Femur (tissue), 1 donor: ENCODE results near the gene SUSD5.
A peak's percentile ranks its signal among the peaks of the same experiment; 100 is the strongest.
"Not testable (repeated sequence)": the region's sequence is repeated elsewhere in the genome, so short reads cannot be mapped to it uniquely, and the experiment has no call there.

Source experiments
- DNase-seq: peaks from one replicate; pipeline ENCODE4 v3.0.0-alpha.2; 2017

SUSD5 gene

GRCh38 chr3:33187368-33187634 is 31.3 kb downstream of the SUSD5 start:
- no peak for DNase-seq

GRCh38 chr3:33186524-33187367 is 31.9 kb downstream of the SUSD5 start:
- no peak for DNase-seq

- DNase-seq, result no peak
These were observed 33.7 kb downstream of the SUSD5 start for GRCh38 chr3:33184863-33185262.

GRCh38 chr3:33181641-33182040 is 37.0 kb downstream of the SUSD5 start:
- not testable (repeated sequence) for DNase-seq

GRCh38 chr3:33181229-33181628 is 37.4 kb downstream of the SUSD5 start:
- DNase-seq, result no peak

GRCh38 chr3:33179132-33179531 is 39.5 kb downstream of the SUSD5 start:
- DNase-seq, result no peak

- no peak for DNase-seq
These were observed 43.7 kb downstream of the SUSD5 start for GRCh38 chr3:33174711-33175414.

GRCh38 chr3:33174095-33174494 is 44.5 kb downstream of the SUSD5 start:
- no peak for DNase-seq

GRCh38 chr3:33173672-33174071 is 44.9 kb downstream of the SUSD5 start:
- no peak for DNase-seq

- DNase-seq, result no peak
These were observed 45.5 kb downstream of the SUSD5 start for GRCh38 chr3:33173103-33173502.

GRCh38 chr3:33171580-33171979 is 47.0 kb downstream of the SUSD5 start:
- DNase-seq, result no peak

GRCh38 chr3:33170531-33170930 is 48.1 kb downstream of the SUSD5 start:
- no peak for DNase-seq

- DNase-seq, result no peak
These were observed 50.8 kb downstream of the SUSD5 start for GRCh38 chr3:33167716-33168336.

GRCh38 chr3:33167284-33167683 is 51.3 kb downstream of the SUSD5 start:
- no peak for DNase-seq

- no peak for DNase-seq
These were observed 52.5 kb downstream of the SUSD5 start for GRCh38 chr3:33166095-33166494.

- no peak for DNase-seq
These were observed 53.2 kb downstream of the SUSD5 start for GRCh38 chr3:33165372-33165771.

- not testable (repeated sequence) for DNase-seq
These were observed 56.0 kb downstream of the SUSD5 start for GRCh38 chr3:33162621-33163020.

GRCh38 chr3:33159981-33160380 is 58.6 kb downstream of the SUSD5 start:
- DNase-seq, result no peak

GRCh38 chr3:33159234-33159633 is 59.4 kb downstream of the SUSD5 start:
- DNase-seq, result no peak

GRCh38 chr3:33155301-33155700 is 63.3 kb downstream of the SUSD5 start:
- DNase-seq, result no peak

GRCh38 chr3:33153782-33154181 is 64.8 kb downstream of the SUSD5 start:
- DNase-seq, result no peak

- DNase-seq, result no peak
These were observed 65.9 kb downstream of the SUSD5 start for GRCh38 chr3:33152363-33153360.

- DNase-seq, result peak; percentile 50
These were observed 69.3 kb downstream of the SUSD5 start for GRCh38 chr3:33149342-33149741.
